ENCODE data around the gene HOXA6. TPM values are rescaled to one million over a fixed set of nuclear protein-coding genes. Genes with fewer than 3 reads are reported as not detected.

Gene HOXA6
- total RNA-seq, 1 experiment from 2014 or later, result 5.1 TPM

- in situ Hi-C loops (cut with HindIII; ENCODE audit: low sequenced_read_pairs), result no loop called here
- DNase-seq (ENCODE audit: low spot score), result peak; percentile 44
Observed at GRCh38 chr7:27174874-27175625, 27.5 kb upstream of the HOXA6 start.

GRCh38 chr7:27173956-27174873, 26.6 kb upstream of the HOXA6 start, which contains the start of gene HOXA10:
Gene HOXA10 (minus strand): TSS chr7:27174320. CDS start chr7:27174306, 14 bp downstream.
- DNase-seq (ENCODE audit: low spot score), result no peak
- in situ Hi-C loops (cut with HindIII; ENCODE audit: low sequenced_read_pairs), result no loop called here

GRCh38 chr7:27173511-27173955, 26.0 kb upstream of the HOXA6 start:
- DNase-seq (ENCODE audit: low spot score), result no peak
- in situ Hi-C loops (cut with HindIII; ENCODE audit: low sequenced_read_pairs), result no loop called here

- no peak for DNase-seq (ENCODE audit: low spot score)
- in situ Hi-C loops (cut with HindIII; ENCODE audit: low sequenced_read_pairs), result no loop called here
Observed at GRCh38 chr7:27172823-27173510, 25.4 kb upstream of the HOXA6 start.

GRCh38 chr7:27172315-27172774, 24.8 kb upstream of the HOXA6 start:
- DNase-seq (ENCODE audit: low spot score), result no peak
- in situ Hi-C loops (cut with HindIII; ENCODE audit: low sequenced_read_pairs), result no loop called here

GRCh38 chr7:27171637-27172314, 24.2 kb upstream of the HOXA6 start:
- no peak for DNase-seq (ENCODE audit: low spot score)
- in situ Hi-C loops (cut with HindIII; ENCODE audit: low sequenced_read_pairs), result no loop called here

- in situ Hi-C loops (cut with HindIII; ENCODE audit: low sequenced_read_pairs), result no loop called here
- DNase-seq (ENCODE audit: low spot score), result no peak
Observed at GRCh38 chr7:27171325-27171636, 23.7 kb upstream of the HOXA6 start.

- in situ Hi-C loops (cut with HindIII; ENCODE audit: low sequenced_read_pairs), result no loop called here
- DNase-seq (ENCODE audit: low spot score), result no peak
Observed at GRCh38 chr7:27170426-27171324, 23.1 kb upstream of the HOXA6 start.

GRCh38 chr7:27169658-27170425, 22.3 kb upstream of the HOXA6 start:
- DNase-seq (ENCODE audit: low spot score), result no peak
- in situ Hi-C loops (cut with HindIII; ENCODE audit: low sequenced_read_pairs), result no loop called here

GRCh38 chr7:27168265-27168947, 20.8 kb upstream of the HOXA6 start:
- in situ Hi-C loops (cut with HindIII; ENCODE audit: low sequenced_read_pairs), result no loop called here
- no peak for DNase-seq (ENCODE audit: low spot score)

- in situ Hi-C loops (cut with HindIII; ENCODE audit: low sequenced_read_pairs), result no loop called here
- no peak for DNase-seq (ENCODE audit: low spot score)
Observed at GRCh38 chr7:27167916-27168264, 20.3 kb upstream of the HOXA6 start.

GRCh38 chr7:27166531-27167505, 19.2 kb upstream of the HOXA6 start:
- DNase-seq (ENCODE audit: low spot score), result no peak
- in situ Hi-C loops (cut with HindIII; ENCODE audit: low sequenced_read_pairs), result no loop called here

- no peak for DNase-seq (ENCODE audit: low spot score)
- in situ Hi-C loops (cut with HindIII; ENCODE audit: low sequenced_read_pairs), result no loop called here
Observed at GRCh38 chr7:27165996-27166530, 18.5 kb upstream of the HOXA6 start.

- in situ Hi-C loops (cut with HindIII; ENCODE audit: low sequenced_read_pairs), result no loop called here
- no peak for DNase-seq (ENCODE audit: low spot score)
Observed at GRCh38 chr7:27165089-27165995, 17.8 kb upstream of the HOXA6 start, which contains the start of gene HOXA9. Gene HOXA9 (minus strand): TSS chr7:27165537. CDS start chr7:27165457, 80 bp downstream.

Measured in G401 (cell line).